ENCODE data around the gene FAM110C. TPM values are rescaled to one million over a fixed set of nuclear protein-coding genes. Genes with fewer than 3 reads are reported as not detected.
A peak's percentile ranks its signal among the peaks of the same experiment; 100 is the strongest.
"Not testable (repeated sequence)": the region's sequence is repeated elsewhere in the genome, so short reads cannot be mapped to it uniquely, and the experiment has no call there.

FAM110C gene
- polyA plus RNA-seq, 1 donor, result 0.94 TPM

GRCh38 chr2:42788-43187 lies 3.5 kb downstream of the FAM110C start:
- DNase-seq, result no peak

DNA sequence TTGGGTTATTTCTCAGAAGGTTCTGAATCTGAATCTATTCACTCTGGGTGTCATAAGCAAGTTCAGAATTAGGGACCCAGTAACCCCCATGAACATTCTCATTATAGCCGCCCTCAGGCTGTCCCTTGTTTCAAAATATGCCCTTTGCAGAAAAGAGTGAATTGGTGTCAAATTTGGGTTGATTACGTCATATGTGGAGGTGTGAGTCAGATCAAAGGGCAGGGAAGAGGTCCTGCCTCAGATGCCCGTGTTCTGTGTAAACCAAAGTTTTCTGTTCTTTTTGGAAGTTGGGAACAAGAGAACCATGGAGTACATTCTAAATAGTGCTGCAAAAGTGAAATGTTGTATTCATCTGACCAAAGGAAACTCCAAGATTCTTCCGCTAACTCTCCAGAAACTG lies 5.8 kb downstream of the FAM110C start:
- no peak for DNase-seq

GRCh38 chr2:38155-38554 lies 8.2 kb downstream of the FAM110C start:
- no peak for DNase-seq

DNA sequence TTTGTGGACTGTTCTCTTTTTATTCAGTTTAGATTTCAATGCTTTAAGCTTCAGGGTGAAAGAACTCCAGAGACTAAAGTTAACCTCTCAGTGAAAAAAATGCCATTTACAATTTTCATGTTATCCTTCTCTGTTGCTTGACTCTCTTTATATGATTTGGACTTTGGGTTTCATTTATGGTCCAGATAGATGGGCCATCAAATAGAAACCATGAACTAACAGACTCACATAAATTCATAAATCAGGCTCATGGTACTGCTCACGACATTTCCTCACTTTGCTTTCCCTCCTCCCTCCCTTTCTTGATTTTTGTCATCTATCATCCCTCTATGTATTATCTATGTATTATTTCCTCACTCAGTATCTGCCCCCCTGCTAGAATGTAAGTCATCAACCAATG lies 10.0 kb downstream of the FAM110C start:
- no peak for DNase-seq

DNA sequence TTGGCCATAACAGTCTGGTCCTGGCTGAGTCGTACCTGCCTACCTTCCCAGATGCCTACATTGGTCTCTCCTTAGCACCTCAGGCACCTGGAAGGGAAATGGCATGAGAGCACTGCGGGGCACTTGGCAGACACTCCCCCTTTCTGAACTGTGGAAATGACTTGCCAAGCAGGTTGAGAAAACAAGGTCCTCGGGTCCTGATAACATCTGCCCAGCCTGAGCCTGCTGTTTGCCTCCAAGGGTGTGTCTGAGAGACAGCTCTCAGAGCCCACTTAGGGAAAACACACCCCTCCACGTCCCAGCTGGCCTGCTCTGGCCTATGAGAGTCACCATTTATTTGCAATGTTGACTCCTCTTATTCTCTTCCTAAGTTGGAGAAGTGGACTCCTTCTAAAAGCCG lies 10.5 kb downstream of the FAM110C start:
- no peak for DNase-seq

DNA sequence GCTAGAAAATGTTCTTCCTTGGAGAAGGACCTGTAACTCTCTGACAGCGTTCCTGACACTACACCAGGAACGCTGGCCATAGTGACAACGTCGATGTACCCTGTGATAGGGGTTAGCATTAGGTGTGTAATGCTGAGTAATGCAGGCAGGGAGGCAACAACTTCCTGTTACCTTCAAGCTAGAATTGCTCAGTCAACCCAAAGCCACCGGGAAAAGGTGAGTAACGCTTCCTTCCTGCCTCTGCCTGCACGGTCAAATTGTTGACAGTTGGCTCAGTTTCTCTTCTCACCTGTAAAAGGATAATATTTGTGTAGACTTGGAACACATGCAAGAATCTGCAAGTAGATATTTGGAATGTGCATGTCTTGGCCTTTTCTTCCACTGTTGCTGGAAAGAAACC lies 12.7 kb downstream of the FAM110C start:
- DNase-seq, result no peak

DNA sequence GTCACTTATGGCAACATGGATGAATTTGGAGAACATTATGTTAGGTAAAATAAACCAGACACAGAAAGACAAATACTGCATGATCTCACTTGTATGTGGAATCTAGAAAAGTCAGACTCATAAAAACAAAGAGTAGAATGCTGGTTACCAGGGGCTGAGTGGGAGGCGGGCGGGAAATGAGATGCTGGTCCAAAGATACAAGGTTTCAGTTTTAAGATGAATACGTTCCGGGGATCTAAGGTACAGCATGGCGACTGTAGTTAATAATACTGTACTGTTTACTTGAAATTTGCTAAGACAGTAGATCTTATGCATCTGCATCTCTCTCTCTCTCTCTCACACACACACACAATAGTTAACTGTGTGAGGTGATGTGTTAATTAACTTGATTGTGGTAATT lies 14.2 kb downstream of the FAM110C start:
- no peak for DNase-seq

GRCh38 chr2:29253-29652 lies 17.1 kb downstream of the FAM110C start:
- no peak for DNase-seq

GRCh38 chr2:28406-28975 lies 17.8 kb downstream of the FAM110C start:
- no peak for DNase-seq

DNA sequence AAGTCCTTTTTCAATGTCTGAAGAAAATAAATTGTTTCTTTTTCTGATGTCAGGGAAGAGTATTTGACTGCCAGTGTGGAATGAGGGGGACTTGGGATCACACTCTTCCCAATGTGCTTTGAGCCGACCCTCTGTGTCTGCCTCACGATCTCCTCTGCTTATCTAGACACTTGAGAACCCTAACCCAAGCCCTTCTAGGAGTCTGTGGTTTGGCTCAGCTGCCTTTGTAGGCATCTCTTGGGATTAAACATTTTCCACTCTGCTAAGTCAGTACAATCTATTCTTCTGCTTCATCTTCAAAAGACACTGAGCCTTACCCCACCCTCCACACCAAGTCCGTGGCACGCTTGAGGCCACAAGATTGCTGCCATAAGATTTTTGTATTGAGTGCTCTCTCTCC lies 19.4 kb downstream of the FAM110C start:
- no peak for DNase-seq

- DNase-seq, result no peak
Observed at GRCh38 chr2:25543-25942, 20.8 kb downstream of the FAM110C start.

GRCh38 chr2:24591-24990 lies 21.7 kb downstream of the FAM110C start:
- DNase-seq, result not testable (repeated sequence)

DNA sequence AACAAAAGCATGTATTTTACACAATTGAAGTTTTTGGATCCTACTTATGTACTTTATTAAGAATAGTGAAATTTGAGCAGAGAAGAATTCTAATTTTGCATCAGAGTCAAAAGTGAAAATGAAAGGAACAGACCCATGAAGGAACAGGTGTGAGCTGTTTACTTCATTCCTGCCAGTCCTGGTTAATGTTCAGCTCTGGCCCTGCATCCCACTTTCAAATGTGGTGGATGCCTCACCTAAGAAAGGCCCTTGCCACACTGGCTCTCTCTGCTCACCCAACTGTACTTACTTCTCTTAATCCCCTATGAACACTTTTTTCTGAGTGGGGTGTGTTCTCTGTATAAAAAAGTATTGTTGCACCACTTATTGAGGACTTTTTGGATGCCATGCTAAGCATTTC lies 22.2 kb downstream of the FAM110C start:
- DNase-seq, result no peak

- no peak for DNase-seq
Observed at GRCh38 chr2:23283-23682, 23.0 kb downstream of the FAM110C start.

DNA sequence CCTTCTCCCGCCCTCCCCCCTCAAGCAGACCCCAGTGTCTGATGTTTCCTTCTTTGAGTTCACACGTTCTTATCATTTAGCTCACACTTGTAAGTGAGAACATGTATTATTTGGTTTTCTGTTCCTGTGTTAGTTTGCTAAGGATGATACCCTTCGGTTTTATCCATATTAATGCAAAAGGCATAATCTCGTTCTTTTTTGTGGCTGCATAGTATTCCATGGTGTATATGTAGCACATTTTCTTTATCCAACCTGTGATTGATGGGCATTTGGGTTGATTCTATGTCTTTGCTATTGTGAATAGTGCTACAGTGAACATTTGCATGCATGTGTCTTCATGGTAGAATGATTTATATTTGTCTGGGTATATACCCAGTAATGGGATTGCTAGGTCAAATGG lies 24.1 kb downstream of the FAM110C start:
- not testable (repeated sequence) for DNase-seq

DNA sequence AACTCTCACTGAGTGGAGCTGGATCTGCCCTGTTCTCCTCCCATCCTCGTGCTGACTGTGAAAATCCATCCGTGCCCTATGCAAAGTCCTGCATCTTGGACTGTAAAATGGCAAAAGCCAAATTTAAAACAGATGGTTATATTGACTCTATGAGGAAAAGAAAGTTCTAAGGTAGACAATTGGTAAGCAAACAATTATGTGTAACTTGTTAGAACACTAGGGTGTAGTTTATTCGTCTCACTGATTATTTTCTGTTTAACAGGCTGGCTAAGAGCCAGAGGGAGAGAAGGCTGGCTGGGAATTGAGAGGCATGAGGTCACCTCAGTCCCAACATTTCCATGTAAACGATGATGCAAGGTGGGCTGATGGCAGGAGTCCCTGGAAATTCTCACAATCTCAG lies 26.0 kb downstream of the FAM110C start:
- DNase-seq, result not testable (repeated sequence)

GRCh38 chr2:19505-19904 lies 26.8 kb downstream of the FAM110C start:
- DNase-seq, result no peak

DNA sequence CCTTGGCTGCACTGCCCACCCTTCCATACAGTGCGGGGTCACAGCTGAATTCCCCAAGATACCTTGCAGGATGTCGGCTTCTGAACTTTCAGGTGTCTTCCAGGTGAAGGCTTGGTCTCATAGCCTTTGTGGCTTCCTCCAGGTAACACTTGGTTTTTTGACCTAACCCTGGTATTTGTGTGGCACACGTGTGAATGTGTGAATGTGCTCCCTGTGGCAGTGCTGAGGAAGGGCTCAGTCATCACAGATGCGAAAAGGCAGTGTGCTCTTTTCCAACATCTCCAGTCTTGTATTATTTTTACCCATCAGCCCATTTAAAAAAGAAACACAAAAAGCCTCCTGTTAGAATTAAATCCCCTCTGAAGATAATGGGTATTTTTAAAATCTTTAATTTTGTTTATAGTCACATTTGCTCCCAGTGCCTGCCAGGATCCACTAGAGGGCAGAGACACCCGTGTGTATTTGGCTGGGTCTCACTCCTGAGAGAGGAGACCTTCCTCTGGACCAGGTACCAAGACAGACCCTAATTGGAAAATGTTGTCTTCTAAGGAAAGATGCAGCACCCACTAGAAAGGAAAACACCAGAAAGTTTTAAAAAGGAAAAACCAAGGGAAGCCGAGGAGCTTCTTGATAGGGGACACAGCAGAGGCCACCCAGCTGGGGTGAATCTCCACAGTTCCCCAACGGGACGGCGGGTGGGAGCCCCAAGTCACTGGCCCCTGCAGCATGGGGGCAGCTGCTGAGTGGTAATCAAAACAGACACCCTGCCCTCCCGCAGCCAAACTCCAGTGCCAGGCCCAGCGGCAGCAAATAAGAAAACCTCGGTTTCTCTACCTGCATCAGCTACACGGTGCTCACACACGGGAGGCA lies 27.7 kb downstream of the FAM110C start:
- DNase-seq, result no peak

DNA sequence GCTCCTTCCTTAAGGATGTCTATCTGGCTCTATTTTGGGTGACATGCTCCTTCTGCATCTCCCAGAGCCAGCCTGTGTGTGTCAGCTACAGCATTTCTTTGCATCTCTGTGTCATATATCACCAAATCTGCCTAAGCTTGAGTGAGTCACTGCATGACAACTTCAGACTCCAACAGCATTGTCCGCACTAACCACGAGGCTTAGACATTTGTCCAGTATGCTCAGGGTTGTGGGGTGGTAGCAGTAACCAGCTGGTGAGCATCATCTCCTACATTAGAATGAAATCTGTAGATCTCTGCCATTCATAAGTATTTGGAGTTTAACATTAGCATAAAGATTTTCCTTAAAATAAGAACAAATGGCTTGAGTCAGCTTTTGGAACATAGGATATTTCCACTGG lies 30.4 kb downstream of the FAM110C start:
- not testable (repeated sequence) for DNase-seq

GRCh38 chr2:11248-11941 lies 34.9 kb downstream of the FAM110C start:
- no peak for DNase-seq

- DNase-seq, result peak; percentile 56
Observed at GRCh38 chr2:10222-10875, 36.0 kb downstream of the FAM110C start.
